DND-41 (cell line): ENCODE data around the gene NKAIN4.

Experiments used
- EZH2 ChIP-seq: IDR thresholded peaks from 3 replicates; pipeline ENCODE4 v1.6.1; 2012; ENCODE audit warnings: borderline replicate concordance, low read depth, mild to moderate bottlenecking, moderate library complexity, low read length, inconsistent platforms; ENCODE audit not compliant: severe bottlenecking
- TF ChIP-seq, protein P1 (sequence below): IDR thresholded peaks from 2 replicates; pipeline ENCODE4 v1.5.1; 2012; ENCODE audit warnings: borderline replicate concordance, low read length, moderate library complexity, mild to moderate bottlenecking; ENCODE audit not compliant: poor library complexity, severe bottlenecking; ENCODE audit errors: extremely low read depth

DNA sequence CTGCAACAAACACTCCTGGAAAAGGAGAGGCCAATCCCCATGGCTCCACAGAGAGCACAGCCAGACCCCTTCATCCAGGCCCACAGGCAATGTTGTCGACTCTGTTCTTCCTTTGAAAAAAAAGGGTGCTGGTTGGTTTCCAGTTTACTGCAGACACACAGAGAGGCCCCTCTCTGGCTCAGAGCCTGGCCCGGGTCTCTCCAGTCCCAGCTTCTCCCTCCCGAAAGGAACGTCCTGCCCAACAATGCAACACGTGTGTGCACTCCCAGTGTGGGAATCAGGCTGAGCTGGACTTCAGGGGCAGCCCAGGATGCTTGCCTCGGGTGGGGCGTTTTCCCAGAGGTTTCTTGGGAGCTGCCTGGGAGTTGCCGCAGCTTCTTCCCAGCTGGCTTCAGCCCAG lies 4.5 kb upstream of the NKAIN4 start:
- TF ChIP-seq, protein P1, sequence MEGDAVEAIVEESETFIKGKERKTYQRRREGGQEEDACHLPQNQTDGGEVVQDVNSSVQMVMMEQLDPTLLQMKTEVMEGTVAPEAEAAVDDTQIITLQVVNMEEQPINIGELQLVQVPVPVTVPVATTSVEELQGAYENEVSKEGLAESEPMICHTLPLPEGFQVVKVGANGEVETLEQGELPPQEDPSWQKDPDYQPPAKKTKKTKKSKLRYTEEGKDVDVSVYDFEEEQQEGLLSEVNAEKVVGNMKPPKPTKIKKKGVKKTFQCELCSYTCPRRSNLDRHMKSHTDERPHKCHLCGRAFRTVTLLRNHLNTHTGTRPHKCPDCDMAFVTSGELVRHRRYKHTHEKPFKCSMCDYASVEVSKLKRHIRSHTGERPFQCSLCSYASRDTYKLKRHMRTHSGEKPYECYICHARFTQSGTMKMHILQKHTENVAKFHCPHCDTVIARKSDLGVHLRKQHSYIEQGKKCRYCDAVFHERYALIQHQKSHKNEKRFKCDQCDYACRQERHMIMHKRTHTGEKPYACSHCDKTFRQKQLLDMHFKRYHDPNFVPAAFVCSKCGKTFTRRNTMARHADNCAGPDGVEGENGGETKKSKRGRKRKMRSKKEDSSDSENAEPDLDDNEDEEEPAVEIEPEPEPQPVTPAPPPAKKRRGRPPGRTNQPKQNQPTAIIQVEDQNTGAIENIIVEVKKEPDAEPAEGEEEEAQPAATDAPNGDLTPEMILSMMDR, result no peak
- TF ChIP-seq EZH2, result no peak
